DND-41 (cell line): ENCODE data around the gene LAMC3.

Experiments used
- CTCF ChIP-seq: IDR thresholded peaks from 2 replicates; pipeline ENCODE4 v1.5.1; 2012; ENCODE audit warnings: borderline replicate concordance, low read length, moderate library complexity, mild to moderate bottlenecking; ENCODE audit not compliant: poor library complexity, severe bottlenecking; ENCODE audit errors: extremely low read depth
- EZH2 ChIP-seq: IDR thresholded peaks from 3 replicates; pipeline ENCODE4 v1.6.1; 2012; ENCODE audit warnings: borderline replicate concordance, low read depth, mild to moderate bottlenecking, moderate library complexity, low read length, inconsistent platforms; ENCODE audit not compliant: severe bottlenecking

DNA sequence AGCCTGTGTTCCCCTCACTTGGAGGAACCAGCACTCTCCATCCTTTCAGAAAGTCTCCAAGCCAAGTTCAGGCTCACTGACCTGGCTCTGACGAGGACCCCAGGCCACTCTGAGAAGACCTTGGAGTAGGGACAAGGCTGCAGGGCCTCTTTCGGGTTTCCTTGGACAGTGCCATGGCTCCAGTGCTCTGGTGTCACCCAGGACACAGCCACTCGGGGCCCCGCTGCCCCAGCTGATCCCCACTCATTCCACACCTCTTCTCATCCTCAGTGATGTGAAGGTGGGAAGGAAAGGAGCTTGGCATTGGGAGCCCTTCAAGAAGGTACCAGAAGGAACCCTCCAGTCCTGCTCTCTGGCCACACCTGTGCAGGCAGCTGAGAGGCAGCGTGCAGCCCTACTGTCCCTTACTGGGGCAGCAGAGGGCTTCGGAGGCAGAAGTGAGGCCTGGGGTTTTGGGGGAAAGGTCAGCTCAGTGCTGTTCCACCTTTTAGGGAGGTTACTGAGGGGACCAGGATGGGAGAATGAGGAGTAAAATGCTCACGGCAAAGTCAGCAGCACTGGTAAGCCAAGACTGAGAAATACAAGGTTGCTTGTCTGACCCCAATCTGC lies 111.8 kb downstream of the LAMC3 start:
- TF ChIP-seq EZH2, result no peak
- no peak for TF ChIP-seq CTCF
